Body of pancreas (tissue), 4 donors: ENCODE data around the gene CCDC92B.

ENCODE experiments used
- CTCF ChIP-seq, 7 experiments: fragments of 450-650 bp in 4 of 7; fragments of 200-600 bp in 3 of 7; sonication (generic) in 3 of 7; IDR thresholded peaks; one replicate each; pipeline ENCODE4 v1.5.1; 2016 to 2019; ENCODE audit warnings: antibody characterized with exemption in 7 of 7
- POLR2A ChIP-seq, 3 donors: fragments of 450-650 bp; IDR thresholded peaks; one replicate each; pipeline ENCODE4 v1.6.1; 2016; ENCODE audit warnings: antibody characterized with exemption in 3 of 3, mild to moderate bottlenecking in 2 of 3

- TF ChIP-seq CTCF (IDR thresholded peaks at IDR 0.05) (no peak), POLR2A (IDR thresholded peaks at IDR 0.05) (no peak)
These were observed 20.7 kb upstream of the CCDC92B start for GRCh38 chr17:2770129-2770528.
